ENCODE results near the gene SH3PXD2A. TPM values are rescaled to one million over a fixed set of nuclear protein-coding genes. Genes with fewer than 3 reads are reported as not detected.
A peak's percentile ranks its signal among the peaks of the same experiment; 100 is the strongest.

The SH3PXD2A gene
- total and polyA plus RNA-seq, 9 of the 15 experiments (the other 6 are each of a cell fraction or from before 2014, with no cell fraction given), result 0.41 to 9.3 (median 2.5) TPM

GRCh38 chr10:103654925-103655324 lies 200.5 kb downstream of the SH3PXD2A start:
- Histone ChIP-seq H3K27ac (ENCODE audit: extremely low read depth, low read depth, low read length) (no peak overlapping the region), H3K4me2 (ENCODE audit: insufficient read depth, low read length) (no peak overlapping the region), H3K9me3 (replicated peaks; ENCODE audit: control insufficient read depth, insufficient read depth, low read depth, low read length) (no peaks in the 10 kb centered on the region), H3K27me3 (ENCODE audit: control insufficient read depth in 2 of 2, insufficient read depth in 2 of 2, low read length in 2 of 2) (no peaks in the 10 kb centered on the region), H3K4me1 (replicated peaks in 1 of 2; ENCODE audit: control insufficient read depth in 2 of 2, insufficient read depth in 2 of 2, low read length in 2 of 2) (peaks cover 0 to 11% of the 10 kb centered on the region in 2 experiments; a peak in 1 of 5 replicates), H3K36me3 (ENCODE audit: control insufficient read depth, insufficient read depth, low read length) (peaks cover 16% of the 10 kb centered on the region; the same call in 2 of the 3 replicates), H4K20me1 (replicated peaks; ENCODE audit: control insufficient read depth, insufficient read depth, low read length) (no peaks in the 10 kb centered on the region), H2AFZ (ENCODE audit: low read depth, low read length) (no peak overlapping the region), H3K9ac (ENCODE audit: insufficient read depth in 1 of 2, low read depth in 2 of 2, low read length in 2 of 2) (peak overlapping the region in 1 of 2 experiments; percentile 14; a peak in 1 of 4 replicates), H3K79me2 (ENCODE audit: control insufficient read depth, insufficient read depth, low read length) (no peaks in the 10 kb centered on the region; the same call in 2 of the 3 replicates), H3K4me3 (no peak overlapping the region), H3K9me1 (ENCODE audit: control insufficient read depth, insufficient read depth, low read length) (no peaks in the 10 kb centered on the region)
- DNase-seq (ENCODE audit: extremely low read depth in 1 of 4, low spot score in 3 of 4) (no peak), FAIRE-seq (no peak), ATAC-seq (no peak; the same call in 2 of the 3 replicates)
- in situ Hi-C loops (cut with MboI), result no loop called here
- no peak for TF ChIP-seq HSF4 (CRISPR knock-in tag; IDR thresholded peaks at IDR 0.05; ENCODE audit: borderline replicate concordance)
- TF ChIP-seq MLX (CRISPR knock-in tag; conservative IDR thresholded peaks at IDR 0.05), result no peak
- TF ChIP-seq KLF6 (CRISPR knock-in tag; IDR thresholded peaks at IDR 0.05; ENCODE audit: borderline replicate concordance), result no peak
- no peak for TF ChIP-seq NEUROD1 (IDR thresholded peaks at IDR 0.05; ENCODE audit: borderline replicate concordance, low read depth, low read length, partially characterized antibody)
- no peak for TF ChIP-seq HNRNPH1 (optimal IDR thresholded peaks at IDR 0.05; ENCODE audit: low read depth, low read length)
- no peak for TF ChIP-seq MAX (CRISPR knock-in tag; IDR thresholded peaks at IDR 0.05)
- TF ChIP-seq LCOR (CRISPR knock-in tag; IDR thresholded peaks at IDR 0.05), result no peak
- TF ChIP-seq, protein P1, sequence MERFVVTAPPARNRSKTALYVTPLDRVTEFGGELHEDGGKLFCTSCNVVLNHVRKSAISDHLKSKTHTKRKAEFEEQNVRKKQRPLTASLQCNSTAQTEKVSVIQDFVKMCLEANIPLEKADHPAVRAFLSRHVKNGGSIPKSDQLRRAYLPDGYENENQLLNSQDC (CRISPR knock-in tag; IDR thresholded peaks at IDR 0.05), result no peak
- TF ChIP-seq ZNF586 (CRISPR knock-in tag; conservative IDR thresholded peaks at IDR 0.05), result no peak
- TF ChIP-seq HLTF (IDR thresholded peaks at IDR 0.05), result no peak
- no peak for TF ChIP-seq NFATC3 (IDR thresholded peaks at IDR 0.05)
- TF ChIP-seq NFYB (IDR thresholded peaks at IDR 0.05; ENCODE audit: extremely low read depth, insufficient read length), result no peak
- intact Hi-C loops (cut with micrococcal nuclease), result no loop called here
- BruUV-seq (replicated peaks), result no TSS peak
- WGBS (ENCODE audit: insufficient coverage, low coverage, missing lambda C conversion rate), result 58% methylated on average over 4 of the region's 4 CpGs
- POLR2A ChIA-PET, result interaction anchor here (0.6 kb wide), 1 partner anchor 36 kb away, joined by 3 read pairs; no protein-coding TSS in a partner anchor
- CTCF ChIA-PET (ENCODE audit: low intra/inter-chr PET ratio), result no interaction called here

Measured in K562 (cell line).